HepG2 (cell line): ENCODE data around the gene SBDS.

Experiments used
- BCL6 ChIP-seq: IDR thresholded peaks from 2 replicates; pipeline ENCODE4 v1.6.1; 2016; ENCODE audit warnings: missing genetic modification reagents, missing compliant biosample characterization
- CTCF ChIP-seq: sonication (generic); formaldehyde crosslinking; IDR thresholded peaks from 2 replicates; pipeline ENCODE4 v1.5.0; 2020; ENCODE audit warnings: mild to moderate bottlenecking, missing genetic modification reagents, moderate library complexity
- E2F1 ChIP-seq: sonication (generic); formaldehyde crosslinking; IDR thresholded peaks from 2 replicates; pipeline ENCODE4 v1.5.0; 2020; ENCODE audit warnings: missing genetic modification reagents
- ELF1 ChIP-seq: sonication (generic); formaldehyde crosslinking; IDR thresholded peaks from 2 replicates; pipeline ENCODE4 v1.4.0; 2020; ENCODE audit warnings: missing genetic modification reagents
- ERF ChIP-seq: IDR thresholded peaks from 2 replicates; pipeline ENCODE4 v1.6.1; 2018; ENCODE audit warnings: missing biosample characterization, missing genetic modification reagents
- ETV6 ChIP-seq: sonication (generic); formaldehyde crosslinking; conservative IDR thresholded peaks from 2 replicates; pipeline ENCODE4 v1.4.0; 2020; ENCODE audit warnings: missing genetic modification reagents
- MIER3 ChIP-seq: IDR thresholded peaks from 2 replicates; pipeline ENCODE4 v1.6.1; 2016; ENCODE audit warnings: missing compliant biosample characterization, borderline replicate concordance
- POLR2A ChIP-seq, 2 experiments: IDR thresholded peaks; 2 replicates each; pipeline ENCODE4 v1.6.1; 2011; ENCODE audit warnings: low read depth in 2 of 2, low read length in 2 of 2, mild to moderate bottlenecking in 1 of 2, moderate library complexity in 1 of 2; ENCODE audit not compliant: insufficient read depth in 1 of 2
- TRIM22 ChIP-seq: fragments of 450-650 bp; IDR thresholded peaks from 2 replicates; pipeline ENCODE4 v1.6.1; 2017
- YY1 ChIP-seq: IDR thresholded peaks from 2 replicates; pipeline ENCODE4 v1.6.1; 2011; ENCODE audit warnings: low read length, low read depth, moderate library complexity, mild to moderate bottlenecking; ENCODE audit not compliant: insufficient read depth, insufficient replicate concordance
- ZBTB14 ChIP-seq: sonication (generic); formaldehyde crosslinking; IDR thresholded peaks from 2 replicates; pipeline ENCODE4 v1.4.0; 2020; ENCODE audit warnings: missing genetic modification reagents
- ZNF10 ChIP-seq: sonication (generic); formaldehyde crosslinking; IDR thresholded peaks from 2 replicates; pipeline ENCODE4 v1.4.0; 2020; ENCODE audit warnings: mild to moderate bottlenecking, low read depth, missing genetic modification reagents, borderline replicate concordance
- ZNF639 ChIP-seq: conservative IDR thresholded peaks from 2 replicates; pipeline ENCODE4 v1.6.1; 2018; ENCODE audit warnings: missing genetic modification reagents
- ZNF709 ChIP-seq: sonication (generic); formaldehyde crosslinking; IDR thresholded peaks from 2 replicates; pipeline ENCODE4 v1.5.0; 2020; ENCODE audit warnings: mild to moderate bottlenecking, missing genetic modification reagents

GRCh38 chr7:66967029-66967428 lies 28.4 kb downstream of the SBDS start:
- no peak for TF ChIP-seq CTCF (CRISPR knock-in tag)
- TF ChIP-seq ELF1 (CRISPR knock-in tag) = no peak
- no peak for TF ChIP-seq E2F1 (CRISPR knock-in tag)
- TF ChIP-seq ERF = no peak
- TF ChIP-seq ZNF639 = no peak
- no peak for TF ChIP-seq POLR2A (IDR thresholded peaks at IDR 0.05; ENCODE audit: insufficient read depth in 1 of 2, low read depth in 2 of 2, low read length in 2 of 2)
- no peak for TF ChIP-seq ZNF709 (CRISPR knock-in tag)
- TF ChIP-seq TRIM22 = no peak
- no peak for TF ChIP-seq YY1
- no peak for TF ChIP-seq ETV6 (CRISPR knock-in tag)
- TF ChIP-seq BCL6 = no peak
- TF ChIP-seq ZBTB14 (CRISPR knock-in tag) = no peak
- no peak for TF ChIP-seq ZNF10 (CRISPR knock-in tag)
- TF ChIP-seq MIER3 = no peak
